ENCODE data around the gene ZMYM4.
"Not testable (repeated sequence)": the region's sequence is repeated elsewhere in the genome, so short reads cannot be mapped to it uniquely, and the experiment has no call there.

Gene ZMYM4

GRCh38 chr1:35377555-35377954 is 109.0 kb downstream of the ZMYM4 start (continued):
- TF ChIP-seq, protein P1, sequence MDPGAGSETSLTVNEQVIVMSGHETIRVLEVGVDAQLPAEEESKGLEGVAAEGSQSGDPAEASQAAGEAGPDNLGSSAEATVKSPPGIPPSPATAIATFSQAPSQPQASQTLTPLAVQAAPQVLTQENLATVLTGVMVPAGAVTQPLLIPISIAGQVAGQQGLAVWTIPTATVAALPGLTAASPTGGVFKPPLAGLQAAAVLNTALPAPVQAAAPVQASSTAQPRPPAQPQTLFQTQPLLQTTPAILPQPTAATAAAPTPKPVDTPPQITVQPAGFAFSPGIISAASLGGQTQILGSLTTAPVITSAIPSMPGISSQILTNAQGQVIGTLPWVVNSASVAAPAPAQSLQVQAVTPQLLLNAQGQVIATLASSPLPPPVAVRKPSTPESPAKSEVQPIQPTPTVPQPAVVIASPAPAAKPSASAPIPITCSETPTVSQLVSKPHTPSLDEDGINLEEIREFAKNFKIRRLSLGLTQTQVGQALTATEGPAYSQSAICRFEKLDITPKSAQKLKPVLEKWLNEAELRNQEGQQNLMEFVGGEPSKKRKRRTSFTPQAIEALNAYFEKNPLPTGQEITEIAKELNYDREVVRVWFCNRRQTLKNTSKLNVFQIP (CRISPR knock-in tag; IDR thresholded peaks at IDR 0.05; ENCODE audit: borderline replicate concordance, low read depth), result no peak
- no peak for TF ChIP-seq ZNF565 (CRISPR knock-in tag; conservative IDR thresholded peaks at IDR 0.05; ENCODE audit: low read depth)
- TF ChIP-seq RARB (CRISPR knock-in tag; IDR thresholded peaks at IDR 0.05), result no peak
- TF ChIP-seq, protein P2, sequence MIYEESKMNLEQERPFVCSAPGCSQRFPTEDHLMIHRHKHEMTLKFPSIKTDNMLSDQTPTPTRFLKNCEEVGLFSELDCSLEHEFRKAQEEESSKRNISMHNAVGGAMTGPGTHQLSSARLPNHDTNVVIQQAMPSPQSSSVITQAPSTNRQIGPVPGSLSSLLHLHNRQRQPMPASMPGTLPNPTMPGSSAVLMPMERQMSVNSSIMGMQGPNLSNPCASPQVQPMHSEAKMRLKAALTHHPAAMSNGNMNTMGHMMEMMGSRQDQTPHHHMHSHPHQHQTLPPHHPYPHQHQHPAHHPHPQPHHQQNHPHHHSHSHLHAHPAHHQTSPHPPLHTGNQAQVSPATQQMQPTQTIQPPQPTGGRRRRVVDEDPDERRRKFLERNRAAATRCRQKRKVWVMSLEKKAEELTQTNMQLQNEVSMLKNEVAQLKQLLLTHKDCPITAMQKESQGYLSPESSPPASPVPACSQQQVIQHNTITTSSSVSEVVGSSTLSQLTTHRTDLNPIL (CRISPR knock-in tag; IDR thresholded peaks at IDR 0.05; ENCODE audit: low read depth), result no peak
- TF ChIP-seq GLIS3 (CRISPR knock-in tag; IDR thresholded peaks at IDR 0.05), result no peak
- TF ChIP-seq ZFP30 (CRISPR knock-in tag; IDR thresholded peaks at IDR 0.05), result no peak

DNA sequence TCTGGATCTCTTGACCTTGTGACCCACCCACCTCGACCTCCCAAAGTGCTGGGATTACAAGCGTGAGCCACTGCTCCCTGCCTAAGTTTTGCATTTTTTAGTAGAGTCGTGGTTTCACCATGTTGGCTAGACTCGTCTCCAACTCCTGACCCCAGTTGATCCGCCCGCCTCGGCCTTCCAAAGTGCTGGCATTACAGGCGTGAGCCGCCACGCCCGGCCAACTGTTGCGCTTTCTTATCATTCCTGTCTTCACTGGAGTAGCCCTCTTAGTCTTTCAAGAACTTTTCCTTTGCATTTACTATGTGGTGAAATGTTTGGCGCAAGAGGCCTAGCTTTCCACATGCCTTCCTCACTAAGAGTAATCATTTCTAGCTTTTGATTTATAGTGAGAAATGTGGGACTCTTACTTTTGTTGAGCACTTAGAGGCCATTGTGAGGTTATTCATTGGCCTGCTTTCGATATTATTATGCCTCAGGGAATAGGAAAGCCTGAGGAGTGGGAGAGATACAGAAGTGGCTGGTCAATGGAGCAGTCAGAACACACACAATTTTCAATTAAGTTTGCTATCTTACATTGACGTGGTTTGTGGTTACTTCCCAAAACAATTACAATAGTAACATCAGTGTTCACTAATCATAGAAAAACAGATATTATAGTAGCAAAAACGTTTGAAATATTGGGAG is 111.0 kb downstream of the ZMYM4 start:
- TF ChIP-seq, protein P2 (CRISPR knock-in tag; IDR thresholded peaks at IDR 0.05; ENCODE audit: low read depth), result no peak
- TF ChIP-seq TCF4 (CRISPR knock-in tag; IDR thresholded peaks at IDR 0.05; ENCODE audit: borderline replicate concordance), result no peak
- TF ChIP-seq ZNF70 (CRISPR knock-in tag; IDR thresholded peaks at IDR 0.05), result no peak
- TF ChIP-seq ZNF565 (CRISPR knock-in tag; conservative IDR thresholded peaks at IDR 0.05; ENCODE audit: low read depth), result no peak
- TF ChIP-seq, protein P1 (CRISPR knock-in tag; IDR thresholded peaks at IDR 0.05; ENCODE audit: borderline replicate concordance, low read depth), result no peak
- TF ChIP-seq SNAI2 (CRISPR knock-in tag; IDR thresholded peaks at IDR 0.05), result no peak
- no peak for TF ChIP-seq ESRRG (CRISPR knock-in tag; IDR thresholded peaks at IDR 0.05)
- no peak for TF ChIP-seq ZC3H10 (CRISPR knock-in tag; IDR thresholded peaks at IDR 0.05)
- TF ChIP-seq BACH2 (CRISPR knock-in tag; IDR thresholded peaks at IDR 0.05; ENCODE audit: borderline replicate concordance), result no peak
- TF ChIP-seq RARB (CRISPR knock-in tag; IDR thresholded peaks at IDR 0.05), result no peak
- TF ChIP-seq ISL1 (CRISPR knock-in tag; IDR thresholded peaks at IDR 0.05), result no peak
- TF ChIP-seq ZFP3 (CRISPR knock-in tag; IDR thresholded peaks at IDR 0.05), result no peak
- no peak for TF ChIP-seq ARNTL (CRISPR knock-in tag; IDR thresholded peaks at IDR 0.05; ENCODE audit: borderline replicate concordance, low read depth)
- TF ChIP-seq PPARA (CRISPR knock-in tag; IDR thresholded peaks at IDR 0.05; ENCODE audit: borderline replicate concordance), result no peak
- TF ChIP-seq OSR1 (CRISPR knock-in tag; IDR thresholded peaks at IDR 0.05), result no peak
- no peak for TF ChIP-seq CSDC2 (CRISPR knock-in tag; IDR thresholded peaks at IDR 0.05)
- TF ChIP-seq TOX (CRISPR knock-in tag; IDR thresholded peaks at IDR 0.05; ENCODE audit: borderline replicate concordance), result no peak
- TF ChIP-seq CSRNP3 (CRISPR knock-in tag; IDR thresholded peaks at IDR 0.05), result no peak
- no peak for TF ChIP-seq GLIS3 (CRISPR knock-in tag; IDR thresholded peaks at IDR 0.05)
- TF ChIP-seq, protein P3, sequence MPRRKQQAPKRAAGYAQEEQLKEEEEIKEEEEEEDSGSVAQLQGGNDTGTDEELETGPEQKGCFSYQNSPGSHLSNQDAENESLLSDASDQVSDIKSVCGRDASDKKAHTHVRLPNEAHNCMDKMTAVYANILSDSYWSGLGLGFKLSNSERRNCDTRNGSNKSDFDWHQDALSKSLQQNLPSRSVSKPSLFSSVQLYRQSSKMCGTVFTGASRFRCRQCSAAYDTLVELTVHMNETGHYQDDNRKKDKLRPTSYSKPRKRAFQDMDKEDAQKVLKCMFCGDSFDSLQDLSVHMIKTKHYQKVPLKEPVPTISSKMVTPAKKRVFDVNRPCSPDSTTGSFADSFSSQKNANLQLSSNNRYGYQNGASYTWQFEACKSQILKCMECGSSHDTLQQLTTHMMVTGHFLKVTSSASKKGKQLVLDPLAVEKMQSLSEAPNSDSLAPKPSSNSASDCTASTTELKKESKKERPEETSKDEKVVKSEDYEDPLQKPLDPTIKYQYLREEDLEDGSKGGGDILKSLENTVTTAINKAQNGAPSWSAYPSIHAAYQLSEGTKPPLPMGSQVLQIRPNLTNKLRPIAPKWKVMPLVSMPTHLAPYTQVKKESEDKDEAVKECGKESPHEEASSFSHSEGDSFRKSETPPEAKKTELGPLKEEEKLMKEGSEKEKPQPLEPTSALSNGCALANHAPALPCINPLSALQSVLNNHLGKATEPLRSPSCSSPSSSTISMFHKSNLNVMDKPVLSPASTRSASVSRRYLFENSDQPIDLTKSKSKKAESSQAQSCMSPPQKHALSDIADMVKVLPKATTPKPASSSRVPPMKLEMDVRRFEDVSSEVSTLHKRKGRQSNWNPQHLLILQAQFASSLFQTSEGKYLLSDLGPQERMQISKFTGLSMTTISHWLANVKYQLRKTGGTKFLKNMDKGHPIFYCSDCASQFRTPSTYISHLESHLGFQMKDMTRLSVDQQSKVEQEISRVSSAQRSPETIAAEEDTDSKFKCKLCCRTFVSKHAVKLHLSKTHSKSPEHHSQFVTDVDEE (CRISPR knock-in tag; IDR thresholded peaks at IDR 0.05), result no peak
- no peak for ATAC-seq

DNA sequence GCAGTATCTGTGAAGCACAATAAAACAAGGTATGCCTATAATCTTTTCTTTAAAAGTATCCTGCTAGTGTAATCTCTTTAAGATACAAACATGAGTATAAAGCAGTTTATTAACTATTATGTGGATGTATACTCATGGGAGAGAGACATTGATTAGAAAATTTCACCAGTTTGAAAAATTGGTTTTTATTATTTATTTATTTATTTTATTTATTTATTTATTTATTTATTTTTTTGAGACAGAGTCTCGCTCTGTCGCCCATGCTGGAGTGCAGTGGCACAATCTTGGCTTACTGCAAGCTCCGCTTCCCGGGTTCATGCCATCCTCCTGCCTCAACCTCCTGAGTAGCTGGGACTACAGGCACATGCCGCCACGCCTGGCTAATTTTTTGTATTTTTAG is 111.6 kb downstream of the ZMYM4 start:
- ATAC-seq, result not testable (repeated sequence)

Measured in SK-N-SH treated with all-trans-retinoic acid at 6 μM for 48 hours (cell line).